HepG2 (cell line): ENCODE results near the gene TMEM134. TPM values are rescaled to one million over a fixed set of nuclear protein-coding genes. Genes with fewer than 3 reads are reported as not detected.
A peak's percentile ranks its signal among the peaks of the same experiment; 100 is the strongest.

Source experiments
- AGO1 ChIP-seq: fragments of 200-400 bp; formaldehyde crosslinking; IDR thresholded peaks from 2 replicates; pipeline ENCODE4 v1.6.1; 2017; ENCODE audit warnings: mild to moderate bottlenecking, low read depth, low read length, moderate library complexity; ENCODE audit not compliant: poor library complexity, severe bottlenecking
- AGO2 ChIP-seq: fragments of 200-400 bp; formaldehyde crosslinking; optimal IDR thresholded peaks from 2 replicates; pipeline ENCODE3; 2017; ENCODE audit warnings: mild to moderate bottlenecking, low read depth, low read length, moderate library complexity
- ERF ChIP-seq: IDR thresholded peaks from 2 replicates; pipeline ENCODE4 v1.6.1; 2018; ENCODE audit warnings: missing biosample characterization, missing genetic modification reagents
- IKZF5 ChIP-seq: IDR thresholded peaks from 2 replicates; pipeline ENCODE4 v1.6.1; 2018; ENCODE audit warnings: missing genetic modification reagents, mild to moderate bottlenecking, missing compliant biosample characterization
- PAX8 ChIP-seq: sonication (generic); formaldehyde crosslinking; IDR thresholded peaks from 2 replicates; pipeline ENCODE4 v1.8.0; 2022; ENCODE audit warnings: mild to moderate bottlenecking, missing genetic modification reagents, borderline replicate concordance
- RNF219 ChIP-seq: sonication (generic); formaldehyde crosslinking; IDR thresholded peaks from 2 replicates; pipeline ENCODE4 v1.5.0; 2020; ENCODE audit warnings: mild to moderate bottlenecking, missing genetic modification reagents
- SNAI1 ChIP-seq: sonication (generic); formaldehyde crosslinking; IDR thresholded peaks from 2 replicates; pipeline ENCODE4 v1.5.0; 2020; ENCODE audit warnings: mild to moderate bottlenecking, missing genetic modification reagents, borderline replicate concordance
- STAT6 ChIP-seq: sonication (generic); formaldehyde crosslinking; IDR thresholded peaks from 2 replicates; pipeline ENCODE4 v1.4.0; 2020; ENCODE audit warnings: missing genetic modification reagents, mild to moderate bottlenecking, borderline replicate concordance
- TAF15 ChIP-seq: fragments of 200-400 bp; formaldehyde crosslinking; IDR thresholded peaks from one replicate; pipeline ENCODE4 v1.6.1; 2018; ENCODE audit warnings: mild to moderate bottlenecking, low read depth, low read length; ENCODE audit not compliant: poor library complexity, severe bottlenecking
- ZFYVE20 ChIP-seq: sonication (generic); formaldehyde crosslinking; IDR thresholded peaks from 2 replicates; pipeline ENCODE4 v1.8.0; 2023; ENCODE audit warnings: low read depth, mild to moderate bottlenecking, moderate library complexity, missing genetic modification reagents, borderline replicate concordance
- ZNF20 ChIP-seq: sonication (generic); formaldehyde crosslinking; IDR thresholded peaks from 2 replicates; pipeline ENCODE4 v1.4.0; 2020; ENCODE audit warnings: mild to moderate bottlenecking, moderate library complexity, missing genetic modification reagents
- ZNF512B ChIP-seq: sonication (generic); formaldehyde crosslinking; IDR thresholded peaks from 2 replicates; pipeline ENCODE4 v1.5.1; 2020; ENCODE audit warnings: missing genetic modification reagents, mild to moderate bottlenecking, borderline replicate concordance
- ZNF556 ChIP-seq: sonication (generic); formaldehyde crosslinking; IDR thresholded peaks from 2 replicates; pipeline ENCODE4 v1.4.0; 2020; ENCODE audit warnings: mild to moderate bottlenecking, missing genetic modification reagents, borderline replicate concordance
- ZNF567 ChIP-seq: sonication (generic); formaldehyde crosslinking; IDR thresholded peaks from 2 replicates; pipeline ENCODE4 v1.8.1; 2023; ENCODE audit warnings: mild to moderate bottlenecking, missing genetic modification reagents, borderline replicate concordance
- ZNF720 ChIP-seq: sonication (generic); formaldehyde crosslinking; IDR thresholded peaks from 2 replicates; pipeline ENCODE4 v1.4.0; 2020; ENCODE audit warnings: missing genetic modification reagents
- ZNF740 ChIP-seq: sonication (generic); formaldehyde crosslinking; IDR thresholded peaks from 2 replicates; pipeline ENCODE4 v1.4.0; 2020; ENCODE audit warnings: missing genetic modification reagents
- ZNF841 ChIP-seq: sonication (generic); formaldehyde crosslinking; IDR thresholded peaks from 2 replicates; pipeline ENCODE4 v1.8.1; 2023; ENCODE audit warnings: missing genetic modification reagents, borderline replicate concordance
- ZSCAN12 ChIP-seq: sonication (generic); formaldehyde crosslinking; IDR thresholded peaks from 2 replicates; pipeline ENCODE4 v1.9.0; 2021; ENCODE audit warnings: mild to moderate bottlenecking, missing genetic modification reagents
- polyA plus RNA-seq, 8 experiments: library from polyadenylated mRNA; depleted of rRNA in 3 of 8; stranded (reverse) in 7 of 8; unstranded in 1 of 8; fragments of >200 nt; fragmentation: Illumina TruSeq in 4 of 8; extraction: Trizol in 4 of 8; gene quantifications; 2 replicates each; pipeline versions ENCODE4 v1.2.1 to v1.2.3, GENCODE V29; 2011 to 2016; ENCODE audit warnings: low read depth in 4 of 8, missing spikeins in 1 of 8, mixed read lengths in 1 of 8; ENCODE audit not compliant: insufficient read depth in 1 of 8
- total RNA-seq, 5 experiments: library from RNA; depleted of rRNA; stranded (reverse); fragments of >200 nt; fragmentation: Illumina TruSeq; extraction: Trizol; gene quantifications; 2 replicates each; pipeline ENCODE4 v1.2.3, GENCODE V29; 2016; ENCODE audit warnings: low read depth in 1 of 5

TMEM134 gene
- total and polyA plus RNA-seq, 2 of the 13 experiments (the other 11 are each of a cell fraction or from before 2014, with no cell fraction given) = 6.9 to 26.9 TPM

- no peak for TF ChIP-seq STAT6 (CRISPR knock-in tag)
- no peak for TF ChIP-seq SNAI1 (CRISPR knock-in tag)
- no peak for TF ChIP-seq ZSCAN12 (CRISPR knock-in tag)
- no peak for TF ChIP-seq IKZF5
- TF ChIP-seq ZNF740 (CRISPR knock-in tag) = no peak
- no peak for TF ChIP-seq TAF15
- no peak for TF ChIP-seq AGO1
- no peak for TF ChIP-seq ZNF841
- no peak for TF ChIP-seq ZNF556 (CRISPR knock-in tag)
- TF ChIP-seq PAX8 (CRISPR knock-in tag) = no peak
- no peak for TF ChIP-seq RNF219 (CRISPR knock-in tag)
- TF ChIP-seq AGO2 = no peak
- no peak for TF ChIP-seq ZNF512B
- TF ChIP-seq ZNF720 = no peak
- TF ChIP-seq ERF (CRISPR knock-in tag) = no peak
- TF ChIP-seq ZNF567 (CRISPR knock-in tag) = 0 out of 2 replicates have a peak, but pooled peaks have one; percentile 39
- no peak for TF ChIP-seq ZFYVE20 (CRISPR knock-in tag)
- no peak for TF ChIP-seq ZNF20
These were observed 35.2 kb upstream of the TMEM134 start (continued) for GRCh38 chr11:67504005-67504949.
